ENCODE results near the gene MISP. TPM values are rescaled to one million over a fixed set of nuclear protein-coding genes. Genes with fewer than 3 reads are reported as not detected.

MISP gene
- polyA plus RNA-seq, 1 of the 3 experiments (the other 2 are of a cell fraction), result 0.08 TPM

- peaks cover 34 to 61% of the 10 kb centered on the region in 2 experiments for H3K36me3 ChIP-seq (replicated peaks in 1 of 2; ENCODE audit: control insufficient read depth in 1 of 2, insufficient read depth in 2 of 2, low read length in 1 of 2)
Measured at GRCh38 chr19:802498-803098, 51.7 kb downstream of the MISP start.

GRCh38 chr19:803099-803561 lies 52.2 kb downstream of the MISP start:
- ChIA-PET CTCF (interaction anchor here (0.9 kb wide), 1 partner anchor 33 kb away, joined by 3 read pairs; no protein-coding TSS in a partner anchor), POLR2A (no interaction called here)
- 100% methylated on average over 1 of the region's 17 CpGs for WGBS (ENCODE audit: low lambda C conversion rate)
- no peaks in the 10 kb centered on the region for H3K27me3 ChIP-seq (ENCODE audit: insufficient read depth)
- H2AFZ ChIP-seq (ENCODE audit: low read depth), result no peak overlapping the region
- H3F3A ChIP-seq (replicated peaks; ENCODE audit: insufficient read depth), result peaks cover 8% of the 10 kb centered on the region
- no peak for TF ChIP-seq GATA2 (CRISPR knock-in tag; IDR thresholded peaks at IDR 0.05)
- TF ChIP-seq NRF1 (IDR thresholded peaks at IDR 0.05; ENCODE audit: low read depth, low read length), result no peak
- TF ChIP-seq JUND (IDR thresholded peaks at IDR 0.05), result no peak
- TF ChIP-seq FOXJ3 (CRISPR knock-in tag; IDR thresholded peaks at IDR 0.05), result no peak
- TF ChIP-seq NFIC (IDR thresholded peaks at IDR 0.05; ENCODE audit: borderline replicate concordance), result no peak
- no peak for TF ChIP-seq ELF1 (IDR thresholded peaks at IDR 0.05)
- no peak overlapping the region for H3K9ac ChIP-seq
- H3K4me1 ChIP-seq (ENCODE audit: control insufficient read depth in 1 of 2, insufficient read depth in 2 of 2, low read depth in 1 of 2, low read length in 1 of 2), result peaks cover 29 to 41% of the 10 kb centered on the region in 2 experiments; a peak in 3 of 4 replicates
- peaks cover 39 to 67% of the 10 kb centered on the region in 2 experiments for H3K36me3 ChIP-seq (replicated peaks in 1 of 2; ENCODE audit: control insufficient read depth in 1 of 2, insufficient read depth in 2 of 2, low read length in 1 of 2)
- H3K9me2 ChIP-seq, result no peaks in the 10 kb centered on the region
- H4K20me1 ChIP-seq (ENCODE audit: insufficient read depth), result peaks cover 100% of the 10 kb centered on the region
- H3K4me3 ChIP-seq (ENCODE audit: low read depth in 2 of 2, low read length in 1 of 2), result no peak overlapping the region
- no peak for DNase-seq
- no peak overlapping the region; a peak in 1 of 4 replicates for H3K27ac ChIP-seq (ENCODE audit: low read depth in 2 of 2, low read length in 1 of 2)
- peak overlapping the region; percentile 29; the same call in 1 of the 2 replicates for H3K4me2 ChIP-seq
- H3K9me3 ChIP-seq, result no peaks in the 10 kb centered on the region
- peaks cover 99% of the 10 kb centered on the region for H3K79me2 ChIP-seq (ENCODE audit: insufficient read depth)

More at GRCh38 chr19:802498-803098, 51.7 kb downstream of the MISP start:
- Histone ChIP-seq H3K4me2 (peak overlapping the region; percentile 29; the same call in 1 of the 2 replicates), H3K9me2 (no peaks in the 10 kb centered on the region), H3K4me3 (ENCODE audit: low read depth in 2 of 2, low read length in 1 of 2) (no peak overlapping the region), H3K9me3 (no peaks in the 10 kb centered on the region), H3K79me2 (ENCODE audit: insufficient read depth) (peaks cover 98% of the 10 kb centered on the region), H2AFZ (ENCODE audit: low read depth) (no peak overlapping the region), H3F3A (replicated peaks; ENCODE audit: insufficient read depth) (peaks cover 4% of the 10 kb centered on the region), H3K9ac (no peak overlapping the region), H3K27me3 (ENCODE audit: insufficient read depth) (no peaks in the 10 kb centered on the region), H3K4me1 (ENCODE audit: control insufficient read depth in 1 of 2, insufficient read depth in 2 of 2, low read depth in 1 of 2, low read length in 1 of 2) (peaks cover 29 to 41% of the 10 kb centered on the region in 2 experiments; a peak in 3 of 4 replicates), H4K20me1 (ENCODE audit: insufficient read depth) (peaks cover 97% of the 10 kb centered on the region), H3K27ac (ENCODE audit: low read depth in 2 of 2, low read length in 1 of 2) (no peak overlapping the region; a peak in 1 of 4 replicates)
- ChIA-PET POLR2A (no interaction called here), CTCF (interaction anchor here (0.9 to 1.5 kb wide), 3 partner anchors 28 to 119 kb away, joined by 3 to 5 read pairs (median 3); no protein-coding TSS in a partner anchor)
- no peak for TF ChIP-seq SIN3A (IDR thresholded peaks at IDR 0.05; ENCODE audit: borderline replicate concordance, low read depth, low read length)
- no peak for TF ChIP-seq SMC3 (IDR thresholded peaks at IDR 0.05; ENCODE audit: low read depth, low read length)
- TF ChIP-seq JUND (IDR thresholded peaks at IDR 0.05), result no peak
- TF ChIP-seq ELF1 (IDR thresholded peaks at IDR 0.05), result no peak
- no peak for TF ChIP-seq TEAD4 (IDR thresholded peaks at IDR 0.05; ENCODE audit: borderline replicate concordance, insufficient read depth)
- no peak for TF ChIP-seq NRF1 (IDR thresholded peaks at IDR 0.05; ENCODE audit: low read depth, low read length)
- TF ChIP-seq PBX3 (IDR thresholded peaks at IDR 0.05), result no peak
- no peak for TF ChIP-seq MAX (IDR thresholded peaks at IDR 0.05; ENCODE audit: low read depth)
- TF ChIP-seq GATA2 (CRISPR knock-in tag; IDR thresholded peaks at IDR 0.05), result no peak
- TF ChIP-seq USF2 (IDR thresholded peaks at IDR 0.05; ENCODE audit: borderline replicate concordance, low read depth, low read length), result no peak
- no peak for TF ChIP-seq FOSL2 (IDR thresholded peaks at IDR 0.05; ENCODE audit: borderline replicate concordance, low read depth)
- TF ChIP-seq TAF1 (IDR thresholded peaks at IDR 0.05; ENCODE audit: borderline replicate concordance, low read depth, low read length), result no peak
- TF ChIP-seq FOXM1 (IDR thresholded peaks at IDR 0.05; ENCODE audit: low read depth), result no peak
- no peak for TF ChIP-seq EP300 (IDR thresholded peaks at IDR 0.05; ENCODE audit: borderline replicate concordance in 1 of 2, low read depth in 1 of 2, low read length in 1 of 2)
- TF ChIP-seq RCOR1 (IDR thresholded peaks at IDR 0.05; ENCODE audit: low read length), result no peak
- TF ChIP-seq GABPA (IDR thresholded peaks at IDR 0.05; ENCODE audit: low read depth), result no peak
- TF ChIP-seq RAD21 (IDR thresholded peaks at IDR 0.05; ENCODE audit: low read length), result no peak
- no peak for DNase-seq
- WGBS (ENCODE audit: low lambda C conversion rate), result 88% methylated on average over 25 of the region's 28 CpGs

All from SK-N-SH (cell line).